Measurements from ENCODE around the gene BAD. TPM values are rescaled to one million over a fixed set of nuclear protein-coding genes. Genes with fewer than 3 reads are reported as not detected.
"Not testable (repeated sequence)": the region's sequence is repeated elsewhere in the genome, so short reads cannot be mapped to it uniquely, and the experiment has no call there.

BAD gene
- total RNA-seq, 1 donor, result 64.3 TPM

DNA sequence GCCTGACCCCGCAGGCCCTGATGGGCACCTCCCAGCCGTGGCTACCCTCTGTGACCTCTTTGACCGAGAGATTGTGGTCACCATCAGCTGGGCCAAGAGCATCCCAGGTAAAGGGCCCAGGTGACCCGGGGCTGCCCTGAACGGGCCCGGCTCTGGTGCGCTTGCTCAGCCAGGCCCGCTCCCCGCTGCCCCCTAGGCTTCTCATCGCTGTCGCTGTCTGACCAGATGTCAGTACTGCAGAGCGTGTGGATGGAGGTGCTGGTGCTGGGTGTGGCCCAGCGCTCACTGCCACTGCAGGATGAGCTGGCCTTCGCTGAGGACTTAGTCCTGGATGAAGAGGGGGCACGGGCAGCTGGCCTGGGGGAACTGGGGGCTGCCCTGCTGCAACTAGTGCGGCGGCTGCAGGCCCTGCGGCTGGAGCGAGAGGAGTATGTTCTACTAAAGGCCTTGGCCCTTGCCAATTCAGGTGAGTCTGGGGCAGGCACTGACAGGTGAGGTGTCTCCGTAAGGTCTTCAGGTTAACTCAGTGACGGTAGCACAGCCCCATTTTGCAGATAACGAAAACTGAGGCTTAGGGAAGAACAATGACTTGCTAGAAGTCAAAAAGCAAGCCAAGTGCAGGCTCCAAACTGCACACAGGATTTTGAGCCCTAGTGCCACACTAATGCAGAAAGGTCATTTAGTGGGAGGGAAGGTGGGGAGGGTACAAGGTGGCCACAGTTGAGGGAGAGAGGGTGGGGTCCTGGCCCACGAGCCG lies 30.5 kb upstream of the BAD start:
- TF ChIP-seq, protein P1, sequence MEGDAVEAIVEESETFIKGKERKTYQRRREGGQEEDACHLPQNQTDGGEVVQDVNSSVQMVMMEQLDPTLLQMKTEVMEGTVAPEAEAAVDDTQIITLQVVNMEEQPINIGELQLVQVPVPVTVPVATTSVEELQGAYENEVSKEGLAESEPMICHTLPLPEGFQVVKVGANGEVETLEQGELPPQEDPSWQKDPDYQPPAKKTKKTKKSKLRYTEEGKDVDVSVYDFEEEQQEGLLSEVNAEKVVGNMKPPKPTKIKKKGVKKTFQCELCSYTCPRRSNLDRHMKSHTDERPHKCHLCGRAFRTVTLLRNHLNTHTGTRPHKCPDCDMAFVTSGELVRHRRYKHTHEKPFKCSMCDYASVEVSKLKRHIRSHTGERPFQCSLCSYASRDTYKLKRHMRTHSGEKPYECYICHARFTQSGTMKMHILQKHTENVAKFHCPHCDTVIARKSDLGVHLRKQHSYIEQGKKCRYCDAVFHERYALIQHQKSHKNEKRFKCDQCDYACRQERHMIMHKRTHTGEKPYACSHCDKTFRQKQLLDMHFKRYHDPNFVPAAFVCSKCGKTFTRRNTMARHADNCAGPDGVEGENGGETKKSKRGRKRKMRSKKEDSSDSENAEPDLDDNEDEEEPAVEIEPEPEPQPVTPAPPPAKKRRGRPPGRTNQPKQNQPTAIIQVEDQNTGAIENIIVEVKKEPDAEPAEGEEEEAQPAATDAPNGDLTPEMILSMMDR (IDR thresholded peaks at IDR 0.05; ENCODE audit: insufficient read depth, low read depth, low read length), result no peak
- no peak overlapping the region for H3K4me3 ChIP-seq (ENCODE audit: low read depth, low read length)
- DNase-seq (ENCODE audit: low read depth), result no peak

DNA sequence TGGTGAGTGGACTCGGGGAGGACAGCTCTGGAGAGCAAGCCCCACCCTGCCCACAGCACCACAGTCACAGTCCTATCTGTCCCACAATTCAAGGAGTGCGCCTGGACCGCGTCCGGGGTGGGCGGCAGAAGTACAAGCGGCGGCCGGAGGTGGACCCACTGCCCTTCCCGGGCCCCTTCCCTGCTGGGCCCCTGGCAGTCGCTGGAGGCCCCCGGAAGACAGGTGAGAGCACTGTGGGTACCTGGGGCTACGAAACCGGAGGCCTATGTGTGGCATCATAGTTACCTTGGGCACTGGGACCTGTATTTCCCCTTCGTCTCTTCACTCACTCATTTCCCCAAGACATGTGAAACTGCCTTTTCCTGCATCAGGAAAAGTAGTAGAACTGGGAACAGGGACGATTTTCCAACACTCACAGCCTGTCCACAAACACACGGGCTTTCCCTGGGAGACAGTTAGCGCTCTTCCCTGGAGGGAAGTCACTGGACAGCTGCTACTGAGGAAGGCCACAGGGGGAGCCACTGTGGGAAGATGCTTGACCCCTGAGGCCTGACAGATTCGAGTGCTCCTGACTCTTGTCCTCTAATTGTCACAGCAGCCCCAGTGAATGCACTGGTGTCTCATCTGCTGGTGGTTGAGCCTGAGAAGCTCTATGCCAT lies 29.8 kb upstream of the BAD start:
- H3K4me3 ChIP-seq (ENCODE audit: low read depth, low read length), result no peak overlapping the region
- TF ChIP-seq, protein P1 (IDR thresholded peaks at IDR 0.05; ENCODE audit: insufficient read depth, low read depth, low read length), result peak; percentile 38
- no peak for DNase-seq (ENCODE audit: low read depth)

DNA sequence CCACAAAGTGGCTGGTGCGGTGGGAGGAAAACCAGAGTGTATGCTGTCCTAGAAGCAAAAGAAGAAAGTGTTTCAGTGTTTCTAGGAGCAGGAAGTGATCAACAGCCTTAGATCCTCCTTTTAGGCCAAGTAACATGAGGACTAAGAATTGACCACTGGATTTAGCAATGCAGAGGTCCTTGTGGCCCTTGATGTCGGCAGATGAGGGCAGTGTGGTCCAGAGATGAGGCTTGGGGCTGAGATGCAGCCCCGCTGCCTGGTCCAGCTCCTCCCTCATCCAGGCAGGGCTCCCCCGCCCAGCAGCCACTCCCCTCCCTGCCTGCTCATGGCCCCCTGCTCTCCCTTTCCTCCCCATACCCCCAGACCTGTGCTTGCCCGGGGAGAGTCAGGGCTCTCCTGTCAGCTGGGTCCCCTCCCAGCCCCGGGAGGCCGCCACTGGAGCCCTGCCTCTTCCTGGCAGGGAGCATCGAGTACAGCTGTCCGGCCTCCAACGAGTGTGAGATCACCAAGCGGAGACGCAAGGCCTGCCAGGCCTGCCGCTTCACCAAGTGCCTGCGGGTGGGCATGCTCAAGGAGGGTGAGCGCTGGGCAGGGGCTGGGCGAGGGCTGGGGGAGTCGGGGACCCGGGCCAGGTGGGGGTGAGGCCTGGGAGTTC lies 29.2 kb upstream of the BAD start:
- TF ChIP-seq, protein P1 (IDR thresholded peaks at IDR 0.05; ENCODE audit: insufficient read depth, low read depth, low read length), result no peak
- no peak overlapping the region for H3K4me3 ChIP-seq (ENCODE audit: low read depth, low read length)
- no peak for DNase-seq (ENCODE audit: low read depth)

DNA sequence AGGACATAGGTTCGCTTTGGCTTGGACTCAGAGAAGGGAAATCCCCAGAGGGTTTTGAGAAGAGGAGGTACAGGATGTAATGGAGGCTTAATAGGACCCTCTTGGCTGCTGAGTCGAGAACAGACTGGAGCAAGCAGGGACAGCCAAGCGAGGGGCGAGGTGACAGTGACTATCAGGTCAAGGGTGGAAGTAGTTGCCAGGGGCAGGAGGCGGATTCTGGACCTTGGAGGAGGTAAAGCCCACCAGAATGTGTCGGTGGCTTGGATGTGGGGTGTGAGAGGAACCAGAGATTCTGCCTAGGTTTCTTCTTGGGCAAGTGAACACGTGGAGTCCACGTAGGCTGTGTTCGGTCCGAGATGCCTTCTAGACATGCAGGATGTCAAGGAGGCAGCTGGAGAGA lies 28.5 kb upstream of the BAD start:
- DNase-seq (ENCODE audit: low read depth), result no peak
- no peak overlapping the region for H3K4me3 ChIP-seq (ENCODE audit: low read depth, low read length)
- TF ChIP-seq, protein P1 (IDR thresholded peaks at IDR 0.05; ENCODE audit: insufficient read depth, low read depth, low read length), result no peak

DNA sequence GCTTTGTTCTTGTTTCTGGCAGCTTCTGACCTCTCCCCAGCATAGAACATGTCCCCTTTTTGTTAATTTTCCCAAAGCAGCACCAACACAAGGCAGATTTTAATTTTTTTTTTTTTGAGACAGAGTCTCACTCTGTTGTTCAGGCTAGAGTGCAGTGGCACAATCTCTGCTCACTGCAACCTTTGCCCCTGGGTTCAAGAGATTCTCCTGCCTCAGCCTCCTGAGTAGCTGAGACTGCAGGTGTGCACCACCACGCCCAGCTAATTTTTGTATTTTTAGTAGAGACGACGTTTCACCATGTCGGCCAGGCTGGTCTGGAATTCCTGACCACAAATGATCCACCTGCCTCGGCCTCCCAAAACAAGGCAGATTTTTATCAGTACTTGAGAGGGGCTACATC lies 23.3 kb upstream of the BAD start:
- DNase-seq (ENCODE audit: low read depth); H3K4me3 ChIP-seq (ENCODE audit: low read depth, low read length): not testable (repeated sequence)

DNA sequence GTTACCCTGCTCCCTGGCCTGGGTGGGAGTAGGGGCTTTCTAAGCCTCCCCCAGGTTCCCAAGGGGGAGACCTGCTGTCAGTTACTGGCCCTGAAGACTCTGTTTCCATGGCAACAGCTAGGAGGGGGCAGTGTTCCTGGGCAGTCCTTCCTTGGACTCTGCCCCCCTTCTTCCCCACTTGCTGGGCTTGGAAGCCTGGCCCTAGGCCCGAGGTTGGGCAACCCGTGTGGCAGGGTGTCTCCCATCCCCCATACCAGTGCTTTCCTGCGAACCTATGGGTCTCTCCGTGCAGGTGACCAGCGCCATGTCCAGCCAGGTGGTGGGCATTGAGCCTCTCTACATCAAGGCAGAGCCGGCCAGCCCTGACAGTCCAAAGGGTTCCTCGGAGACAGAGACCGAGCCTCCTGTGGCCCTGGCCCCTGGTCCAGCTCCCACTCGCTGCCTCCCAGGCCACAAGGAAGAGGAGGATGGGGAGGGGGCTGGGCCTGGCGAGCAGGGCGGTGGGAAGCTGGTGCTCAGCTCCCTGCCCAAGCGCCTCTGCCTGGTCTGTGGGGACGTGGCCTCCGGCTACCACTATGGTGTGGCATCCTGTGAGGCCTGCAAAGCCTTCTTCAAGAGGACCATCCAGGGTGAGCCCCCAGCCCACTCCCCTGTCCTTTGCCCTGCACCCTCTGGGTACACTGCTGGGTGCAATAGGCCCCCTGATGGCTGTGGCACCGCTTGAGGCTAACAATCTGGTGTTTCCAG lies 22.6 kb upstream of the BAD start:
- H3K4me3 ChIP-seq (ENCODE audit: low read depth, low read length), result peak overlapping the region; percentile 77
- peak; percentile 14 for DNase-seq (ENCODE audit: low read depth)
- TF ChIP-seq, protein P1 (IDR thresholded peaks at IDR 0.05; ENCODE audit: insufficient read depth, low read depth, low read length), result no peak

DNA sequence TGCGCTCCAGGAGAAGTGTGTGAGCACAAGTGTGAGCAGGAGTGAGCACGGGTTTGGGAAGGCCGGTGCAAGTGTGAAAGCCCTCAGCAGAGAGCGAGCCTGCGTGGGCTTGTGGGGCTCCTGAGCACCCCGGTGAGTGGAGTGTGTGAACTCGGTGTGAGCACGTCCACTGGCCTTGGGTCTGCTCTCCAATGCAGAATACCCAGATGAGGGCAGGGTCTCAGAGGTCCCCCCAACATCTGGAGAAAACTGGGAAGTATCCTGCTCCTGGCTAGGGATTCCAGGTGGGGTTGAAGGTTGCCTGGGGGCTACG lies 22.1 kb upstream of the BAD start:
- TF ChIP-seq, protein P1 (IDR thresholded peaks at IDR 0.05; ENCODE audit: insufficient read depth, low read depth, low read length), result no peak
- no peak for DNase-seq (ENCODE audit: low read depth)
- peak overlapping the region; percentile 77 for H3K4me3 ChIP-seq (ENCODE audit: low read depth, low read length)

All from fibroblast of villous mesenchyme (primary cell).